H1 (cell line): Measurements from ENCODE around the gene MACROD2. TPM values are rescaled to one million over a fixed set of nuclear protein-coding genes. Genes with fewer than 3 reads are reported as not detected.

Experiments used
- CTCF ChIA-PET: fragments of 300-600 bp; sonication (Branson Sonifier 250); formaldehyde crosslinking; loops from one replicate; lab custom pipeline; 2021; ENCODE audit not compliant: partially characterized antibody; lab: Charles Lee
- POLR2A ChIA-PET: fragments of 300-600 bp; sonication (Branson Sonifier 250); formaldehyde crosslinking; loops from one replicate; lab custom pipeline; 2021; ENCODE audit warnings: inconsistent platforms; ENCODE audit not compliant: partially characterized antibody; lab: Charles Lee
- DNase-seq, 2 experiments: peaks; one replicate each; pipeline versions ENCODE4 v3.0.0 to v3.0.0-alpha.2; 2010 to 2022; ENCODE audit warnings: low spot score in 2 of 2, low read depth in 1 of 2, mixed read lengths in 1 of 2
- FAIRE-seq: peaks from 2 replicates; lab custom pipeline; 2011; peaks lifted over from hg19 to GRCh38; lab: Jason Lieb, UNC
- H2AFZ ChIP-seq: 2 replicates; pipeline ENCODE4 v1.8.1; 2012; ENCODE audit warnings: low read length, inconsistent platforms
- H2AK5ac ChIP-seq: 2 replicates; pipeline ENCODE4 v1.6.1; 2013; ENCODE audit warnings: low read depth, low read length
- H2BK120ac ChIP-seq: replicated peaks from 2 replicates; pipeline ENCODE3; 2013; ENCODE audit warnings: low read depth, low read length, inconsistent platforms
- H2BK12ac ChIP-seq: 2 replicates; pipeline ENCODE4 v1.6.1; 2013; ENCODE audit warnings: low read depth, low read length
- H2BK15ac ChIP-seq: 2 replicates; pipeline ENCODE4 v1.6.1; 2013; ENCODE audit warnings: low read length
- H2BK20ac ChIP-seq: 2 replicates; pipeline ENCODE4 v1.6.1; 2013; ENCODE audit warnings: low read length
- H2BK5ac ChIP-seq: 2 replicates; pipeline ENCODE4 v1.6.1; 2013; ENCODE audit warnings: low read depth, low read length
- H3K14ac ChIP-seq: 2 replicates; pipeline ENCODE4 v1.6.1; 2013; ENCODE audit warnings: inconsistent platforms; ENCODE audit not compliant: insufficient read length
- H3K18ac ChIP-seq: 2 replicates; pipeline ENCODE4 v1.6.1; 2013; ENCODE audit warnings: low read length; ENCODE audit errors: extremely low read depth
- H3K23ac ChIP-seq: 2 replicates; pipeline ENCODE4 v1.6.1; 2013; ENCODE audit warnings: inconsistent platforms; ENCODE audit not compliant: insufficient read length
- H3K23me2 ChIP-seq: 2 replicates; pipeline ENCODE4 v1.6.1; 2013; ENCODE audit warnings: low read depth, low read length
- H3K27ac ChIP-seq: 2 replicates; pipeline ENCODE4 v1.6.1; 2011; ENCODE audit warnings: low read depth, low read length, inconsistent platforms
- H3K27me3 ChIP-seq, 4 experiments: replicated peaks in 1 of 4; 1 replicate in 1 of 4; 2 replicates in 3 of 4; pipeline versions ENCODE4 v1.6.1 to v1.8.1; 2011 to 2013; ENCODE audit warnings: low read length in 3 of 4, mild to moderate bottlenecking in 3 of 4, inconsistent platforms in 2 of 4, mixed read lengths in 2 of 4, moderate library complexity in 1 of 4; ENCODE audit not compliant: control insufficient read depth in 3 of 4, insufficient read depth in 3 of 4; ENCODE audit errors: extremely low read depth in 1 of 4
- H3K36me3 ChIP-seq, 4 experiments: 2 replicates each; pipeline versions ENCODE4 v1.6.1 to v1.8.1; 2011 to 2013; ENCODE audit warnings: mild to moderate bottlenecking in 4 of 4, low read length in 3 of 4, moderate library complexity in 2 of 4, control low read depth in 1 of 4, inconsistent platforms in 1 of 4; ENCODE audit not compliant: insufficient read depth in 4 of 4, control insufficient read depth in 2 of 4
- H3K4ac ChIP-seq: replicated peaks from 2 replicates; pipeline ENCODE3; 2013; ENCODE audit warnings: low read length, low read depth, mixed read lengths, inconsistent platforms; ENCODE audit not compliant: insufficient read length
- H3K4me1 ChIP-seq, 4 experiments: replicated peaks in 1 of 4; 1 replicate in 1 of 4; 2 replicates in 3 of 4; pipeline versions ENCODE4 v1.6.1 to v1.8.1; 2011 to 2013; ENCODE audit warnings: low read length in 3 of 4, inconsistent platforms in 2 of 4, mixed read lengths in 1 of 4; ENCODE audit not compliant: insufficient read depth in 4 of 4, control insufficient read depth in 3 of 4
- H3K4me2 ChIP-seq, 2 experiments: 2 replicates each; pipeline versions ENCODE4 v1.6.1 to v1.8.1; 2011 to 2013; ENCODE audit warnings: low read depth in 2 of 2, low read length in 2 of 2, control low read depth in 1 of 2, inconsistent platforms in 1 of 2, mild to moderate bottlenecking in 1 of 2; ENCODE audit not compliant: insufficient read depth in 1 of 2
- H3K4me3 ChIP-seq, 4 experiments: fragments of 200-600, 300-600 bp in 1 of 4; sonication (generic), shearing (Covaris generic), sonication (Bioruptor Twin) in 1 of 4; 2 replicates each; pipeline versions ENCODE4 v1.5.1 to v1.8.1; 2011 to 2016; ENCODE audit warnings: low read length in 4 of 4, low read depth in 3 of 4, control low read depth in 2 of 4, inconsistent platforms in 2 of 4, mild to moderate bottlenecking in 2 of 4, mixed read lengths in 1 of 4, moderate library complexity in 1 of 4; ENCODE audit not compliant: insufficient read depth in 2 of 4; ENCODE audit errors: extremely low read depth in 1 of 4
- H3K56ac ChIP-seq: replicated peaks from 2 replicates; pipeline ENCODE3; 2013; ENCODE audit warnings: low read depth, mild to moderate bottlenecking, mixed read lengths, low read length, inconsistent platforms; ENCODE audit not compliant: insufficient read length
- H3K79me1 ChIP-seq: 2 replicates; pipeline ENCODE4 v1.6.1; 2013; ENCODE audit warnings: low read depth, low read length, control low read depth
- H3K79me2 ChIP-seq, 2 experiments: 2 replicates each; pipeline versions ENCODE4 v1.6.1 to v1.8.1; 2012 to 2013; ENCODE audit warnings: low read length in 2 of 2, mild to moderate bottlenecking in 2 of 2, inconsistent platforms in 1 of 2; ENCODE audit not compliant: insufficient read depth in 2 of 2, control insufficient read depth in 1 of 2
- H3K9ac ChIP-seq, 4 experiments: replicated peaks in 1 of 4; 1 replicate in 1 of 4; 2 replicates in 3 of 4; pipeline versions ENCODE4 v1.6.1 to v1.8.1; 2011 to 2013; ENCODE audit warnings: low read depth in 3 of 4, low read length in 3 of 4, control low read depth in 2 of 4, mild to moderate bottlenecking in 2 of 4, moderate library complexity in 2 of 4, inconsistent platforms in 1 of 4; ENCODE audit errors: extremely low read depth in 1 of 4
- H3K9me3 ChIP-seq, 2 experiments: 2 replicates each; pipeline versions ENCODE4 v1.6.1 to v1.8.1; 2012 to 2013; ENCODE audit warnings: mild to moderate bottlenecking in 2 of 2, moderate library complexity in 2 of 2, control low read depth in 1 of 2, inconsistent platforms in 1 of 2, low read depth in 1 of 2, low read length in 1 of 2, mixed read lengths in 1 of 2; ENCODE audit not compliant: insufficient read depth in 2 of 2
- H4K20me1 ChIP-seq, 2 experiments: replicated peaks in 1 of 2; 2 replicates each; pipeline versions ENCODE3 to v1.8.1; 2011 to 2013; ENCODE audit warnings: inconsistent platforms in 2 of 2, low read length in 2 of 2, mild to moderate bottlenecking in 1 of 2; ENCODE audit not compliant: insufficient read depth in 2 of 2, control insufficient read depth in 1 of 2
- H4K5ac ChIP-seq: 2 replicates; pipeline ENCODE4 v1.6.1; 2013; ENCODE audit warnings: low read length, low read depth, mixed read lengths, inconsistent platforms; ENCODE audit not compliant: insufficient read length
- H4K8ac ChIP-seq: 2 replicates; pipeline ENCODE4 v1.8.0; 2013; ENCODE audit warnings: mild to moderate bottlenecking, moderate library complexity, low read length, inconsistent platforms; ENCODE audit not compliant: insufficient read depth; ENCODE audit errors: extremely low read depth
- H4K91ac ChIP-seq: replicated peaks from 2 replicates; pipeline ENCODE3; 2013; ENCODE audit warnings: low read length, mixed read lengths, inconsistent platforms; ENCODE audit not compliant: insufficient read length
- CBX8 ChIP-seq: fragments of 300-800, 300-1000 bp; sonication (generic); IDR thresholded peaks from 2 replicates; pipeline ENCODE4 v1.7.1; 2016; ENCODE audit warnings: low read depth, low read length, borderline replicate concordance
- CHD2 ChIP-seq: IDR thresholded peaks from 2 replicates; pipeline ENCODE4 v1.6.1; 2012; ENCODE audit warnings: low read length, improper control_type of control experiment
- JUN ChIP-seq: IDR thresholded peaks from 2 replicates; pipeline ENCODE4 v1.6.1; 2011; ENCODE audit warnings: low read depth, mild to moderate bottlenecking, improper control_type of control experiment, low read length
- MAFK ChIP-seq: IDR thresholded peaks from 2 replicates; pipeline ENCODE4 v1.6.1; 2012; ENCODE audit warnings: low read depth, mild to moderate bottlenecking, improper control_type of control experiment, low read length
- MAX ChIP-seq: IDR thresholded peaks from 2 replicates; pipeline ENCODE4 v1.6.1; 2012; ENCODE audit warnings: inconsistent platforms
- POLR2AphosphoS5 ChIP-seq: IDR thresholded peaks from 2 replicates; pipeline ENCODE4 v1.6.1; 2011; ENCODE audit warnings: low read depth, low read length
- SIN3A ChIP-seq, 2 experiments: IDR thresholded peaks in 1 of 2; conservative IDR thresholded peaks in 1 of 2; 2 replicates each; pipeline ENCODE4 v1.6.1; 2011 to 2012; ENCODE audit warnings: low read length in 2 of 2, improper control_type of control experiment in 1 of 2, low read depth in 1 of 2, mild to moderate bottlenecking in 1 of 2
- SP4 ChIP-seq: IDR thresholded peaks from 2 replicates; pipeline ENCODE4 v1.6.1; 2012; ENCODE audit warnings: low read length, inconsistent platforms
- SRF ChIP-seq: IDR thresholded peaks from 2 replicates; pipeline ENCODE4 v1.6.1; 2011; ENCODE audit warnings: mild to moderate bottlenecking, low read depth, low read length, moderate library complexity
- YY1 ChIP-seq: IDR thresholded peaks from 2 replicates; pipeline ENCODE4 v1.6.1; 2011; ENCODE audit warnings: low read depth, mild to moderate bottlenecking, low read length
- WGBS, 2 experiments: shearing (Covaris generic) in 1 of 2; methylation state at CpG; one replicate each; pipeline versions ENCODE4 v1.1.6 to v1.1.7; 2013 to 2015; ENCODE audit warnings: low lambda C conversion rate in 2 of 2, mixed read lengths in 2 of 2, inconsistent platforms in 1 of 2, low coverage in 1 of 2, missing lambda C conversion rate in 1 of 2; ENCODE audit not compliant: insufficient replicate concordance in 2 of 2, insufficient coverage in 1 of 2, insufficient read length in 1 of 2; ENCODE audit errors: extremely low coverage in 1 of 2, missing lambda C conversion rate in 1 of 2; 5-methylcytosine and 5-hydroxymethylcytosine counted together
- polyA plus RNA-seq, 7 experiments: library from polyadenylated mRNA; depleted of rRNA in 3 of 7; stranded (reverse) in 5 of 7; unstranded in 2 of 7; fragments of >200 nt in 5 of 7; fragments of 200-250 nt in 2 of 7; gene quantifications; 1 replicate in 5 of 7; 2 replicates in 1 of 7; 4 replicates in 1 of 7; pipeline versions ENCODE4 v1.2.1 to v1.2.3, GENCODE V29; 2011 to 2013; ENCODE audit warnings: missing spikeins in 2 of 7, mixed read lengths in 2 of 7
- total RNA-seq: library from RNA; stranded (reverse); fragmentation: NEBNext Ultra II Directional; extraction: Animal tissue kit (Norgen Biotek cat#: 25700); gene quantifications from 2 replicates; pipeline ENCODE4 v1.2.1, GENCODE V29; 2021

The MACROD2 gene
- total and polyA plus RNA-seq, 2 of the 8 experiments (the other 6 are each of a cell fraction or from before 2014, with no cell fraction given) = 0.70 to 3.9 TPM

GRCh38 chr20:15774926-15775325 is 1779.6 kb downstream of the MACROD2 start:
- no peaks in the 10 kb centered on the region for H3K4me1 ChIP-seq
- no peak overlapping the region for H3K4ac ChIP-seq
- 86% methylated on average over 4 of the region's 4 CpGs; no CpG with 5 or more reads in 1 of the 2 experiments for WGBS, 2 experiments
- H2AK5ac ChIP-seq = no peak overlapping the region
- H3K79me2 ChIP-seq = no peaks in the 10 kb centered on the region
- TF ChIP-seq YY1 (no peak), MAFK (no peak), SP4 (no peak), MAX (no peak), CHD2 (no peak), SRF (no peak), CBX8 (no peak), SIN3A (conservative IDR thresholded peaks at IDR 0.05 in 1 of 2, IDR thresholded peaks at IDR 0.05 in 1 of 2; ENCODE audit: low read depth in 1 of 2, low read length in 2 of 2) (no peak), POLR2AphosphoS5 (no peak), JUN (no peak)
- H3K4me2 ChIP-seq = no peak overlapping the region
- H3K36me3 ChIP-seq = no peaks in the 10 kb centered on the region
- no peak overlapping the region for H3K56ac ChIP-seq
- H2BK20ac ChIP-seq = no peak overlapping the region
- H3K27me3 ChIP-seq = no peaks in the 10 kb centered on the region
- DNase-seq (no peak), FAIRE-seq (no peak)
- H3K9me3 ChIP-seq = no peaks in the 10 kb centered on the region
- H3K27ac ChIP-seq = no peak overlapping the region
- no peak overlapping the region for H2BK5ac ChIP-seq
- H3K18ac ChIP-seq = no peak overlapping the region
- no peak overlapping the region for H2BK15ac ChIP-seq
- H4K8ac ChIP-seq = no peak overlapping the region
- H3K4me3 ChIP-seq = no peak overlapping the region
- ChIA-PET CTCF (no interaction called here), POLR2A (interaction anchor here (0.6 kb wide), 1 partner anchor 51 kb away, joined by 3 read pairs; no protein-coding TSS in a partner anchor)
- no peak overlapping the region for H3K14ac ChIP-seq
- no peaks in the 10 kb centered on the region for H4K20me1 ChIP-seq
- no peak overlapping the region for H2BK120ac ChIP-seq
- H2BK12ac ChIP-seq = no peak overlapping the region
- no peak overlapping the region for H3K9ac ChIP-seq
- no peak overlapping the region for H4K5ac ChIP-seq
- H3K79me1 ChIP-seq = no peaks in the 10 kb centered on the region
- no peak overlapping the region for H3K23ac ChIP-seq
- H3K23me2 ChIP-seq = no peaks in the 10 kb centered on the region
- H4K91ac ChIP-seq = no peak overlapping the region
- H2AFZ ChIP-seq = no peak overlapping the region
